HG02840 (cell line): ENCODE data around the gene ANLN.

Experiments
- ATAC-seq: cut with Tn5 transposase; IDR thresholded peaks from one replicate; pipeline ENCODE4 v1.9.1; 2021; ENCODE audit warnings: mild to moderate bottlenecking, moderate library complexity, moderate number of reproducible peaks; ENCODE audit not compliant: unreplicated experiment, low FRiP score

The ANLN gene

DNA sequence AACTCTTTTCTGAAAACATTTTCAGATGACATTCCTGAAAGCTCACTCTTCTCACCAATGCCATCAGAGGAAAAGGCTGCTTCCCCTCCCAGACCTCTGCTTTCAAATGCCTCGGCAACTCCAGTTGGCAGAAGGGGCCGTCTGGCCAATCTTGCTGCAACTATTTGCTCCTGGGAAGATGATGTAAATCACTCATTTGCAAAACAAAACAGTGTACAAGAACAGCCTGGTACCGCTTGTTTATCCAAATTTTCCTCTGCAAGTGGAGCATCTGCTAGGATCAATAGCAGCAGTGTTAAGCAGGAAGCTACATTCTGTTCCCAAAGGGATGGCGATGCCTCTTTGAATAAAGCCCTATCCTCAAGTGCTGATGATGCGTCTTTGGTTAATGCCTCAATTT is 16.5 kb downstream of the ANLN start:
- ATAC-seq, result no peak

DNA sequence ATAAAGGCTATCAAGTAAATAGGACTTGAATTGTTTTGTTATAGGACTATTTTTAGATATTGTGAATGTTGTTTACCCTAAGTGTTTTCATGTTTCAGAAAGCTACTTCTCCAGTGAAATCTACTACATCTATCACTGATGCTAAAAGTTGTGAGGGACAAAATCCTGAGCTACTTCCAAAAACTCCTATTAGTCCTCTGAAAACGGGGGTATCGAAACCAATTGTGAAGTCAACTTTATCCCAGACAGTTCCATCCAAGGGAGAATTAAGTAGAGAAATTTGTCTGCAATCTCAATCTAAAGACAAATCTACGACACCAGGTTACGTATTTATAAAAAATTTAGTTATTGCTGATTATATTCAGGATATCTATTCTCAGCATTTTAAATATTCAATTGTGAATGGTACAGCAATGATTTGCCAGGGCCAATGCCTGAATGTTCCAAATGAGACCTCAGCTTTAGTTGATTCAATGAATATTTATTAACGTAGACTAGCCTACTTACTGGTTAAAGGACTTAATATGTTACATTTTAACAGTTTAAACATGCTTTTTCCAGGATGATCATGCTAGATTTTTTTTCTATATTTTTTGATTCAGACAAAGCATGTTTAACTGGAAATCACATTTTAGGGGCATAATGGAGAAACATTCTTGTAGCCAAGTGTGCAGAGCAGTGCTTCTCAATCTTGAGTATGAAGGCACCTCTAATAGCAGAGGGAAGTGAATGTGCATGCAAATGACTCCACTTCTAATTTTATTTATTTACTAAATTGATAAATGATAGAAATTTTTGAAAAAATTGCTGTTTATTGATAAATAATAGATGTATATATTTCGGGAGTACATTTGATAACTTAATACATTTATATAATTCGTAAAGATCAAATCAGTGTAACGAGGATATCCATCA is 18.2 kb downstream of the ANLN start:
- no peak for ATAC-seq

DNA sequence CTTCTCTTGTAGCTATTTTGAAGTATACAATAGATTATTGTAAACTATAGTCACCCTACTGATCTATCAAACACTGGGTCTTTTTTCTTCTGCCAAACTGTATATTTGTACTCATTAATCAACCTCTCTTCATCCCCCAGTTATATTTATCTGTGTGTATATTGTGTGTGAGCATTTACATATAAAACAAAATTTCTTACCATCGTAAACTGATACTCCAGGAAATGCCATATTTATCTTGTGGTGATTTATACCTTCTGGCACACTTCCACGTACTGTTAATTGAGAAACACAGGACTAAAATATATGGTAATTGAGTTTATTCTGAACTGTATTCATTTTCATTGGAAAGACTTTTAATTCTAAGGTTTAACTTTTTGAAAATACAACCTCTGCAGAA is 18.9 kb downstream of the ANLN start:
- ATAC-seq, result no peak

DNA sequence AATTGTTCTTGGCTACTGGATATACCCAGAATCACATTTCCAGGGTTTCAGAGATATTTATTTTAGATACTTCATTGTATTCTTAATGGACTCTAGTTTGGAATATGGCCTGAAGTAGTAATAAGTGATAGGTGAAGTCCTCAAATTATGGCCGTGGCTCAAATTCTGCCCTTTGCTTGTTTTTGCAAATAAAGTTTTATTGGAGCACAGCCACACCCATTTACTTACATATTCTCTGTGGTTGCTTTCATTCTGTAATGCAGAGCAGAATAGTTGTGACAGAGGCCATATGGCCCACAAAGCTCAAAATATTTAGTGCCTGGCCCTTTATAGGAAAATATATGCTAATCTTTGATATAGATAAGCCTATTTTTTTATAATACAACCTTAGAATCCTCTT is 19.5 kb downstream of the ANLN start:
- no peak for ATAC-seq

DNA sequence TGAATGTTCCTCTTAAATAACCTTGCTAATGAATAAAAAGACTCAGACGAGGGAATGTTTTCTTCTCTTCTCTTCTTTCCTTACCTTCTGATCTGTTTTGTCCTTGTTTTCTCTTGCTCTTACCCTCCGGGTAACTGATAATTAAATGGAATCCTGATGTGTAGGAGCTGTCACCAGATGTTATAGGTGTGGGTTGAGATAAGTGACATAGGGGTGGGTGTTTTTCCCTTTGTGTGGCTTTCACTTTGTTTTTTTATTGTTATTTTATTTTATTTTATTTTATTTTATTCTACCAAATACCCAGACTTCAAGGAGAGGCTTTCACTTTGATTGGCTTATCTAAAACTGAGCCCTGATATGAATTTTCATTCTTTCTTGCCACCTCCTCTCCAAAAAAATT is 25.5 kb downstream of the ANLN start:
- ATAC-seq, result no peak

DNA sequence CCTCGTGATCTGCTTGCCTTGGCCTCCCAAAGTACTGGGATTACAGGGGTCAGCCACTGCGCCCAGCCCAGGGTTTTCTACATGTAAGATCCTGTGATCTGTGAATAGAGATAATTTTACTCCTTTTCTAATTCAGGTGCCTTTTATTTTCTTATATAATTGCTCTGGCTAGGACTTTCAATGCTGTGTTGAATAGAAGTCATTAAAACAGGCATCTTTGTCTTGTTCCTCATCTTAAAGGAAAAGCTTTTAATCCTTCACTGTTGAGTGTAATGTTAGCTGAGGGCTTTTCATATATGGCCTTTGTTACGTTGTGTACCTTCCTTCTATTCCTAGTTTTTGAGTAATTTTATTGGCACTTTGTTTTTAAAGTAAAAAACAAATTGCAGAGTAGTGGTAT is 26.6 kb downstream of the ANLN start:
- ATAC-seq, result no peak

DNA sequence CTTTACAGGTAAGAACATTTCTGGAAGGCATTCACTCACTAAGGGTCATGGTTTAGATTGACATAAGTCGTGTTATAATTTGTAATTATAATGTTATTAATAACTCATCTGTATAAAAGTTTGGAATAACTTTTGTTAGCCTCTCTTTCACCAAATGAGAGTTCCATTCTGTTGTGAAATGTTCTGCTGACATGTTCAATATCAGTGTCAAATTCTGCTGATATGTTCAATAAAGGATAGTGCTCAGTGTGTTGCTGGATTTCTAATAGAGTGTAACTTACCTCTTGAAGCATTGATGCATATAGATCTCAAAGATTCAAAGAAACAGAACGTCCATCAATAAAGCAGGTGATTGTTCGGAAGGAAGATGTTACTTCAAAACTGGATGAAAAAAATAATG is 30.6 kb downstream of the ANLN start:
- ATAC-seq, result no peak

DNA sequence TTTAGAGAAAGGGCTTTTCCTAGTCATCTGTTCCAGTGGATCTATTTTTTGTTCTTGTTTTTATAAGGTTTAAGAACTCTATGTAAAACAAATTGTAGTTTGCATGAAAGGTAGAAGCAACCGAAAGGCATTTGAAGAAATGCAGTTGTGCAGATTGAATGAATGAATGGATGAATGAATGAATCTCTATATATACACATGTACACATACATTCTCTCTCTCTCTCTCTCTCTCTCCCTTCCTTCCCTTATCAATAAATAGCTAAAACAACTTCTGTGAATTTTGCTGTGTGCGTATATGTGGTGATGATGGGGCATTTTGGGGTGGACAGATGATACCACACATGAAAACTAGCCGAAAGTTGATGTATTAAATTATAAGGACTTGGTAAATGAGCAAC is 32.4 kb downstream of the ANLN start:
- no peak for ATAC-seq

DNA sequence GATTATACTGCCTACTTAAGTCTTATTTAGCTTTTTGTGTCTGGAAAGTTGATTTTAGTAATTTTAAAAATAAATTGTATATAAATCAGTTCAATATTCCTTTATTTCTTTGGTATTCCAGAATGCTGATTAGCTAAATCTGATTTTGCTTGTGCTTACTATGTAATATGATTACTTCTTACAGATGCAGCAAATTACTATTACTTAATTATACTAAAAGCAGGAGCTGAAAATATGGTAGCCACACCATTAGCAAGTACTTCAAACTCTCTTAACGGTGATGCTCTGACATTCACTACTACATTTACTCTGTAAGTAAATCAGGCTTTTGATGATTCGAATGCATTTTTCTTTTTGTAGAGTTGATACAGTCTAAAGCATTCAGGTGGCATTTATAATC is 34.0 kb downstream of the ANLN start:
- ATAC-seq, result no peak

DNA sequence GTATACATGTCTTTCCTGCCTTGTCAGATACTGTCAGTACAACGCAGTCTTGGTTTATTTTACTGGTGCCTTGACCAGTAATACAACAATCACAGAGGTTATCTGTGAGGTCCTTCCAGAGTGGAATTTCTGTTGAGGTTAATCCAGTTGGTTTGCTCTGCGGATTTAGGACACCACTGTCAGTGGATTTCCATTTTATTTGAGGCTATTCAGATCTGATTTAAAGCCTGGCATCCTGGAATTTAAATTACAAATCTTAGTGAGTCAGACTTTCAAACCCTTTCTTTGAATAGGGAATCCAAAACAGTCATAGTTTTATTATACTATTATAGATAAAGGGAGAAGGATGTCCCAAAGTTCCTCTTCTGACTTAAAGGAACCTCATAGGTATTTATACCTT is 40.5 kb downstream of the ANLN start:
- ATAC-seq, result no peak

DNA sequence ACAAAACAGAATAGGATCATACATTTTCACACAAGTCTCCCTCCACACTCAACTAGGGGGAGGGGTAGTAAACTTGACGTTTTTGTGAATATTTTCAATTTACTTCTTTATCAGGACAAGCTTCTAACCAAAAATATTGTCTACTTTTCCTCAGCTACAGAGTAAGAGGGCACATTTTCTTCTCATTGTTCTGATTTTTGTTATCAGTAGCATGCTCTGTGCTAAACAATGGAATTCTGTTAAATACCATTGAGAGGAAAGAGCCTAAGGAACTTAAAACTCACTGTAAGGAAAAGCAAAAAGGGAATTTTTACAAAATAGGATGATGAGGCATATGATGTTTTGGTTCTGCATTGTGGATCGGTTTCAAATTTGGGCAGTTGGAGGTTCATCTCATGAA is 41.2 kb downstream of the ANLN start:
- ATAC-seq, result no peak

DNA sequence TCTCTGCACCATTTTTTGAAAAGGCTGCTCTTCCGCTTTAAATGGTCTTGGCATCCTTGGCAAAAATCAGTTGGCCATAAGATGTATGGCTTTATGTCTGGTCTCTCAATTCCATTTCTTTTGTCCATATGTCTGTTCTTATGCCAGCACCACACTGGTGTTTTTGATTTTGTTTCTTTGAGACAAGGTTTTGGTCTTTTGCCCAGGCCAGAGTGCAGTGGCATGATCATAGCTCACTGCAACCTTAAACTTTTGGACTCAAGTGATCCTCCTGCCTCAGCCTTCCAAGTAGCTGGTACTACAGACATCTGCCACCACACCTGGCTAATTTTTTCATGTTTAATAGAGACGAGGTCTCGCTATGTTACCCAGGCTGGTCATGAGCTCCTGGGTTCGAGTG is 48.5 kb downstream of the ANLN start:
- ATAC-seq, result no peak

DNA sequence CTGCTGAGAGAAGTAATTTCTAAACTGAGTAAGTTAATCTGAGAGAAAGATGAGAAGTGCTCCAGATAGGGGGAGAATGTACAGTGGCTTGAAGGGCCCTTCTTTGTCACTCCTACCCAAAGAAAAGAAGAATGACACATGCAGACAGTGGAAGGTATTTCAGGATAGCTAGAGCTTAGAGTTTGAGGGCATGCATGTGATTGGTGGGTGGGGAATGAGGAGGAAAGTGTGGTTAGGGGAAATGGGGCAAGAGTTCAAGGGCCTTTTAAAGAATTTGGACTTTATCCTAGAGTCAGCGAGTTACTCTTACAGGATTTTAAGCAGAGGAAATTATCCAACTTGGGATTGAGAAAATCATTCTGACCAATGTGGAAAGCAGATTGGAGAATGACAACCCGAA is 50.0 kb downstream of the ANLN start:
- no peak for ATAC-seq

DNA sequence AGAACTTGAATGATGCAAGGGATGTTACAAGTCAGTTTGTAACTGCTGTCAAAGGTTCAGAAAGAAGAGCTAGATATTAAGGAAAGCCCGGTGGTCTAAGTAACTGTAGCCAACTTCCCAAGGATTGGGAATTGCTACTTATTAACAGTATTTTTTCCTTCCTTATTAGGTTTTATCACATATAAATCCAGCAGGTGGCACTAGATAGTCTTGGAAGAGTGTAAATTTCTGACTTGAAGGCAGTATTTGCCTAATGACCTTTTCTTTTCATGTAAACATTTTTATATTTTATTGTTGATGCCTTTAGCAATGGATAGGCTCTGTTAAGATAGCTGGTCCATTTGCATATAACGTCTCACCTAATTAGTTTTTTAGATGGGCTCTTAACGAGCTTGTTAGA is 51.2 kb downstream of the ANLN start:
- no peak for ATAC-seq

DNA sequence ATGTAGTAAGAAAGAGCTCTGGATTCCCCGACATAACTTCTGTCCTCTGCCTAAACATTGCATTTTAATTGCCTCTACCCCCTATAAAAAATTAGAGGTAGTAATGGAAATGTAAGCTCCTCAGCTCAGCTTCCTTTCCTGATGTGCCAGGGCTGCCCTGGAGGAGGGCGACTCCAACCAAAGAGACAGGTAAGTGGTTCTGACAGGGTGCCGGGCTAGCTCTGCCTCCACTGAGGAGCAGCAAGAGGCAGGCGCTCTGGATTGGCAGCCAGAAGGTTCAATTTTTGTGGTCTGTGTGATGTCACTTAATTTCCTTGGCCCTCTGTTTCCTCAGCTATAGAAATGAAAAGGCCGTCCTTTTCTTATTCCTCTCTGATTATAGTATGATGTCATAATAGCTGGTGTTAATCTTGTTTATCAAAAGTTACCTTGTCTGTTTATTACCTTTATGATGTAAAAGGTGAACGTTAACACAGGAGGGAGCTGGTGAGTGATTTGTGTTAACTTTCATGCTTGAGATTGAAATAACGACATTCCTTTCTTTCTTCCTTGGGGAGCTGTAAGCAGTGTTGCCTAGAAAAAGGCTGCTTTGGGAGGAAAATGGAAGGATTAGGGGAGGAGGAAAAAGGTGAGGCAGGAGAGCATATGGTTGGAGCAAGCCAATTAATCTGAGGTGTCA is 51.8 kb downstream of the ANLN start:
- no peak for ATAC-seq

DNA sequence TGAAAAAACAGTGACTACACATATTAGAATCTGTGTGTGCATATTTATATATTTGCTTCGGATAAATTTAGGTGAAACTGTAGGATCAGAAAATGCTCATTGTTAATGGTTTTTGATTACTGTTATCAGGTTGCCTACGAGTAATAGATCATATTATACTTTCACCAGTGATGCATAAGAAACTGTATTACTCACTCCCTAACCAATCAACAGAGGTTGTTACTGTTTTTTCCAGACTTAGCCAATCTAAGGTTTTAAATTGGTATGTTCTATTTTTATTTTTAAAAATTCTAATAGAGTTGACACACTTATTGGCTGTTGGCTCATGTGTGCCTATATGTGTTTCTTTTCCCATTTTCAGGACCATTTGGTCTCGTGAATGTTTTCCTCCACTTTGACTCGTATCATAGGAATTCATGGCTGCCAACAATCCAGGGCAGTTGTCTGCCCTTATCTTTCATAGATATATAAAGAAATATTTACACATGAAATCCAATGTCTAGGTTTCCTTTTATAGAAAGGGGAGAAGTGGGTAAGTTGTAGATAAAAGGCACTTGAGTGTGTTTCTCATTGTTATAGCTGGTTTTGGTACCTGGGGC is 59.2 kb downstream of the ANLN start:
- ATAC-seq, result no peak

DNA sequence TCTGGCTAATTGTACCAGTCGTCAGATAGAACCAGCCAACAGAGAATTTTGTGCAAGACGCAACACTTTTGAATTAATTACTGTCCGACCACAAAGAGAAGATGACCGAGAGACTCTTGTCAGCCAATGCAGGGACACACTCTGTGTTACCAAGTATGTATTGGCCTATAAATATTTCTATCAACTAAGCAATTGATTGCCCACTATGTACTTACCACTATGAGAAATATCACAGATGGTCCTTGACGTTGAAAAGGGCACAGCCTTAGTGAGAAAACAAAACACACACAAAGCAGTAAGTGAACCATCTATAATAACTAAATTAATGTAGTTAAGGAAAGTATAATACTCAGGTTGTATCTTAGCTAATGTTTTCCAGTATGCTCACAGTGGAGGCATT is 60.0 kb downstream of the ANLN start:
- no peak for ATAC-seq

DNA sequence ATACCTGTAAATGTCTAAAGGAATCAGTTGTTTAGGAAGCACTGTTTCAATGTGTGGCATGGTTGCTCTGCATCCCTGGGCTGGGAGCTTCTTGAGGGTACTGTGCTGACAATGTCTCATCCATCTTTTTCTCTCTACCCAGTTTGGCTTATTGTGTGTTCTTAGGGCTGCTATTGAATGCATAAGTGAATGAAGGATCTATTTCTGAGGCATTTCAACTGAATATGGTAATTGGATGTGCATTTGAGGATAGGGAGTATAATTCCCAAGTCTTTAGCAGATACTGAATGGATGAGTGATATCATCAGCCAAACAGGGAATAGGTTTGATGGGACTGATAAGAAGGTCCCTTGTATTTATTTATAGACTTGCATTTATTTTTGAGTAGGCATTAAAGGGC is 64.1 kb downstream of the ANLN start:
- no peak for ATAC-seq

DNA sequence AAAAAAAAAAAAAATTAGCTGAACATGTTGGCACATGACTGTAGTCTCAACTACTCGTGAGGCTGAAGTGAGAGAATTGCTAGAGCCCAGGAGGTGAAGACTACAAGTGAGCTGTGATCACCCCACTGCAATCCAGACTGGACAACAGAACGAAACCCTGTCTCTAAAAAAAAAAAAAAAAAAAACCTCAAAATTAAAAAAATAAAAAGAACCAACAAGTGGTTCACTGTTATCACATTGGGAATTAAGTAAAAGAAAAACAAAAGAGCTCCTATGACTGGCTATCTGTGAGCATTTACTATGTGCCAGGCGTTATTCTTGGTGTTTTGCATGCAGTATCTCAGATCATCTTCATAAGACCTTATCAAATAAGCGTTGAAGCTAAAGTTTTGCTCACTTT is 66.0 kb downstream of the ANLN start:
- ATAC-seq, result no peak

DNA sequence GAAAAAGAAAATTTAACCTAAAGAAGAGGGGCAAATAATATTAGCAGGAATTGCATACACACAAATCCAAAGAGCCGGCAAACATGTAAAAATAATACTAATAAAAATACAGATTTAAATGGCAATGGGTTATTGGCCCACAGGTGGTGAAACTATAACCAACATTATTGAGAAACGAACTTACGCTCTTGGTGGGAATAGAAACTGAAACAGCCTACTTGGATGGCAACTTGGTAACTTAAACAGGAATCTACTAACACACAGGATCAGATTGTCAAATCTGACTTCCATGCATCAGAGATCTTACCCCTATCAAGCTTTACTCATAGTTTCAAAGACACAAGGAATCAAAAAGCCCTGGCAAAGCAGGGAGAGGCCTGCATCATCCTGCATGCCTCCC is 66.5 kb downstream of the ANLN start:
- ATAC-seq, result no peak

DNA sequence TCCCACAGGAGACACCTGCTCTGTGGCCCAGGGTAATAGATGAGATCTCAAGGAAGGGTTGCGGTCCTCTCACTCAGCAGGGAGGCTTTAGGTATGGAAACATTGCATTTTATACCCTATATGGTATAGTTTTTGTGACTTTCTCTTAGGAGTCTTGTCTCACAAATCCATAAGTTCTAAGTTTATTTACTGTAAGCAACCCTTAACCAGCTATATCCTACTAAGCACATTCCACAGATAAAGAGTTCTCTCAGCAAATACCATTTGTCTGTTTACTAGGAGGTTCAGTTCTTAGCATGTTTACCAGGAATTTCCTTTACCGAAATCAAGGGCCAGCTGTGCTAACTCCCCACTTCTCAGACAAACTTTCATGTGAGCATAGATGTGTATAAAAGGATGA is 66.9 kb downstream of the ANLN start:
- no peak for ATAC-seq
